OCI-LY7 (cell line): ENCODE results near the gene DPEP3. TPM values are rescaled to one million over a fixed set of nuclear protein-coding genes. Genes with fewer than 3 reads are reported as not detected.

Experiments used
- BruUV-seq: library from RNA; stranded (reverse); fragments of 400-500 nt; replicated peaks from 2 replicates; lab custom pipeline; 2021; lab: Mats Ljungman, UMichigan
- CTCF ChIA-PET: fragments of 300-600 bp; sonication (Branson Sonifier 250); formaldehyde crosslinking; loops from one replicate; lab custom pipeline; 2022; ENCODE audit warnings: antibody characterized with exemption; ENCODE audit not compliant: unreplicated experiment; lab: Charles Lee
- POLR2A ChIA-PET: fragments of 300-600 bp; sonication (Branson Sonifier 250); formaldehyde crosslinking; loops from one replicate; lab custom pipeline; 2022; ENCODE audit warnings: antibody characterized with exemption; lab: Charles Lee
- DNase-seq: peaks from one replicate; pipeline ENCODE4 v3.0.0-alpha.2; 2015; ENCODE audit warnings: low spot score
- H2AFZ ChIP-seq: fragments of 200-600 bp; sonication (generic), shearing (Covaris generic); 2 replicates; pipeline ENCODE4 v1.6.1; 2014; ENCODE audit warnings: mild to moderate bottlenecking, antibody characterized with exemption, low read length, moderate library complexity
- H3K27ac ChIP-seq: fragments of 200-600 bp; sonication (generic); 2 replicates; pipeline ENCODE4 v1.5.1; 2014; ENCODE audit warnings: mixed run types, low read depth, mild to moderate bottlenecking, moderate library complexity, low read length, inconsistent platforms; ENCODE audit not compliant: poor library complexity, severe bottlenecking
- H3K36me3 ChIP-seq: fragments of 200-600 bp; sonication (generic); 2 replicates; pipeline ENCODE4 v1.6.1; 2014; ENCODE audit warnings: mild to moderate bottlenecking, antibody characterized with exemption, low read length, moderate library complexity, mixed read lengths; ENCODE audit not compliant: insufficient read depth
- H3K4me1 ChIP-seq: fragments of 200-600 bp; sonication (generic); 2 replicates; pipeline ENCODE4 v1.5.1; 2014; ENCODE audit warnings: mild to moderate bottlenecking, low read length; ENCODE audit not compliant: insufficient read depth, poor library complexity, severe bottlenecking
- H3K4me2 ChIP-seq: fragments of 200-600 bp; sonication (generic); 2 replicates; pipeline ENCODE4 v1.6.1; 2014; ENCODE audit warnings: mild to moderate bottlenecking, low read length
- H3K4me3 ChIP-seq: fragments of 200-600 bp; sonication (generic); 2 replicates; pipeline ENCODE4 v1.5.1; 2014; ENCODE audit warnings: mild to moderate bottlenecking, low read depth, low read length; ENCODE audit not compliant: poor library complexity, severe bottlenecking
- H3K79me2 ChIP-seq: fragments of 200-600 bp; sonication (generic); 2 replicates; pipeline ENCODE4 v1.6.1; 2016; ENCODE audit warnings: low read depth, mild to moderate bottlenecking, low read length, moderate library complexity, mixed read lengths; ENCODE audit not compliant: insufficient read depth
- H3K9me2 ChIP-seq: fragments of 200-600 bp; sonication (generic); 2 replicates; pipeline ENCODE4 v1.6.1; 2016; ENCODE audit warnings: mild to moderate bottlenecking, low read length, mixed read lengths; ENCODE audit not compliant: insufficient read depth
- H3K9me3 ChIP-seq: fragments of 200-600 bp; sonication (generic); 2 replicates; pipeline ENCODE4 v1.6.1; 2014; ENCODE audit warnings: mild to moderate bottlenecking, mixed run types, low read length, mixed read lengths
- H4K20me1 ChIP-seq: fragments of 200-600 bp; sonication (generic); 2 replicates; pipeline ENCODE4 v1.6.1; 2014; ENCODE audit warnings: mild to moderate bottlenecking, antibody characterized with exemption, low read length, moderate library complexity, mixed read lengths; ENCODE audit not compliant: insufficient read depth
- EZH2phosphoT487 ChIP-seq: fragments of 200-600 bp; sonication (generic); IDR thresholded peaks from 2 replicates; pipeline ENCODE4 v1.6.1; 2018; ENCODE audit warnings: low read depth, borderline replicate concordance, mild to moderate bottlenecking, mixed run types, antibody characterized with exemption, low read length, moderate library complexity, mixed read lengths
- intact Hi-C: fragments of 100-400 bp; cut with micrococcal nuclease; formaldehyde crosslinking; loops from one replicate; pipeline ENCODE4 v1.10.0; 2022; ENCODE audit not compliant: unreplicated experiment
- total RNA-seq, 2 experiments: library from RNA; depleted of rRNA in 1 of 2; stranded (reverse); fragments of >200 nt in 1 of 2; shearing (Covaris generic) in 1 of 2; gene quantifications; 2 replicates each; pipeline ENCODE4 v1.2.3, GENCODE V29; 2014 to 2022
- TF ChIP-seq, protein P1 (sequence below): fragments of 200-600 bp; sonication (generic); conservative IDR thresholded peaks from 2 replicates; pipeline ENCODE4 v1.5.1; 2014; ENCODE audit warnings: mild to moderate bottlenecking, antibody characterized with exemption, low read length, moderate library complexity, mixed read lengths

The DPEP3 gene
- total RNA-seq, 2 experiments from 2014 or later = not detected

DNA sequence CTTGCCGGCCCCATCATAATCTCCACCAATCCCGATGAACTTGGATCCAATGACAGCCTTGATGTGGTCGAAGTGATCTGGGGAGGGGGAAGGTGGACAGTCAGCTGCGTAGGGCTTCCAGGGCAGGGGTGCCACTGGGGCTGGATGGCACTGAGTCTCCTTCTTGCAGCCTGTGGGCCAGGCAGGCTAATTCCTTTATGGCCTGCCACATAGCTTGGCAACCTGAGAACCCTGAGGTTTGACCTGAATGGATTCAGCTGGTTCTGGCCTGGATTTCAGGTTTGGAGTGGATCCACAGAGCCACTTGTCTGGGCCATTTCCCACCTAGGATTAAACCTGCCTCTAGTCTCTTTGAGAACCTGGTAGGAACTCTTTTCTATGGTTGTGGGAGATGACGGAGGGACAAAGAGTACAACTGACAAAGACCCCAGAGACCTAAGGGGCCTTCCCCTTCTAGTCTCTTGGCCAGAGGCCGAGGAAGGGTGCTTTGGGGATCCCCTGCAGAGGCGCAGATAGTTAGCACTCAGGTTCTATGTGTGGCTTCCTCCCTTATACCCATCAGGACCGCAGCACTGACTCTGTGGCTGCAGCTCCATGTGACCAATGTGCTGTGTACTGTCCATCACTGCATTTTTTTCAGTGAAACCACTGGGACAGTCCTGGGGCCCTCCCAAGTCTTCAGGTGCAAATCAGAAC lies 9.2 kb upstream of the DPEP3 start:
- no TSS peak for BruUV-seq
- CTCF ChIA-PET = no interaction called here
- Histone ChIP-seq H4K20me1 (no peaks in the 10 kb centered on the region), H3K4me2 (no peak overlapping the region), H3K79me2 (no peaks in the 10 kb centered on the region), H3K9me2 (no peaks in the 10 kb centered on the region), H3K9me3 (no peaks in the 10 kb centered on the region), H2AFZ (no peak overlapping the region), H3K27ac (no peak overlapping the region), H3K4me3 (no peak overlapping the region), H3K4me1 (peaks cover 26% of the 10 kb centered on the region), H3K36me3 (no peaks in the 10 kb centered on the region)
- no peak for DNase-seq
- POLR2A ChIA-PET = interaction anchor here (0.5 kb wide), 1 partner anchor 1339 kb away, joined by 3 read pairs; no protein-coding TSS in a partner anchor
- intact Hi-C loops = no loop called here
- no peak for TF ChIP-seq EZH2phosphoT487
- TF ChIP-seq, protein P1, sequence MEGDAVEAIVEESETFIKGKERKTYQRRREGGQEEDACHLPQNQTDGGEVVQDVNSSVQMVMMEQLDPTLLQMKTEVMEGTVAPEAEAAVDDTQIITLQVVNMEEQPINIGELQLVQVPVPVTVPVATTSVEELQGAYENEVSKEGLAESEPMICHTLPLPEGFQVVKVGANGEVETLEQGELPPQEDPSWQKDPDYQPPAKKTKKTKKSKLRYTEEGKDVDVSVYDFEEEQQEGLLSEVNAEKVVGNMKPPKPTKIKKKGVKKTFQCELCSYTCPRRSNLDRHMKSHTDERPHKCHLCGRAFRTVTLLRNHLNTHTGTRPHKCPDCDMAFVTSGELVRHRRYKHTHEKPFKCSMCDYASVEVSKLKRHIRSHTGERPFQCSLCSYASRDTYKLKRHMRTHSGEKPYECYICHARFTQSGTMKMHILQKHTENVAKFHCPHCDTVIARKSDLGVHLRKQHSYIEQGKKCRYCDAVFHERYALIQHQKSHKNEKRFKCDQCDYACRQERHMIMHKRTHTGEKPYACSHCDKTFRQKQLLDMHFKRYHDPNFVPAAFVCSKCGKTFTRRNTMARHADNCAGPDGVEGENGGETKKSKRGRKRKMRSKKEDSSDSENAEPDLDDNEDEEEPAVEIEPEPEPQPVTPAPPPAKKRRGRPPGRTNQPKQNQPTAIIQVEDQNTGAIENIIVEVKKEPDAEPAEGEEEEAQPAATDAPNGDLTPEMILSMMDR = no peak

GRCh38 chr16:67988675-67989074 lies 8.4 kb upstream of the DPEP3 start:
- TF ChIP-seq, protein P1 = no peak
- no peak for TF ChIP-seq EZH2phosphoT487
- no peak for DNase-seq
- BruUV-seq = no TSS peak
- Histone ChIP-seq H3K9me2 (no peaks in the 10 kb centered on the region), H3K79me2 (no peaks in the 10 kb centered on the region), H2AFZ (no peak overlapping the region), H3K4me1 (peaks cover 29% of the 10 kb centered on the region), H3K4me3 (no peak overlapping the region), H4K20me1 (no peaks in the 10 kb centered on the region), H3K36me3 (no peaks in the 10 kb centered on the region), H3K4me2 (no peak overlapping the region), H3K9me3 (no peaks in the 10 kb centered on the region), H3K27ac (no peak overlapping the region)
- ChIA-PET CTCF (no interaction called here), POLR2A (no interaction called here)
- intact Hi-C loops = no loop called here

- Histone ChIP-seq H3K9me3 (no peaks in the 10 kb centered on the region), H3K9me2 (no peaks in the 10 kb centered on the region), H4K20me1 (no peaks in the 10 kb centered on the region), H2AFZ (no peak overlapping the region), H3K4me2 (no peak overlapping the region), H3K4me1 (peaks cover 27% of the 10 kb centered on the region), H3K79me2 (no peaks in the 10 kb centered on the region), H3K36me3 (no peaks in the 10 kb centered on the region), H3K27ac (no peak overlapping the region), H3K4me3 (no peak overlapping the region)
- TF ChIP-seq, protein P1 = no peak
- TF ChIP-seq EZH2phosphoT487 = no peak
- ChIA-PET CTCF (no interaction called here), POLR2A (interaction anchor here (0.7 to 0.8 kb wide), 2 partner anchors 11 to 1057 kb away, joined by 3 read pairs; partner anchors contain the start of gene DPEP2)
- no TSS peak for BruUV-seq
- intact Hi-C loops = no loop called here
- no peak for DNase-seq
Measured at GRCh38 chr16:67987460-67988160, 7.3 kb upstream of the DPEP3 start.
